ENCODE measurements around the gene SYNPO2.

- no peak for TF ChIP-seq CTCF (optimal IDR thresholded peaks at IDR 0.05 in 1 of 3, IDR thresholded peaks at IDR 0.05 in 1 of 3, conservative IDR thresholded peaks at IDR 0.05 in 1 of 3; ENCODE audit: extremely low read depth in 1 of 3, insufficient read depth in 2 of 3, low read length in 3 of 3)
- no peak for TF ChIP-seq EZH2 (IDR thresholded peaks at IDR 0.05; ENCODE audit: low read length)
These were observed 144.4 kb downstream of the SYNPO2 start for GRCh38 chr4:119032921-119033685.
